ENCODE measurements around the gene PPP1R2C.

PPP1R2C gene

GRCh38 chrX:42778096-42778495 lies at the start of gene PPP1R2C:
Gene PPP1R2C (minus strand): TSS chrX:42778163. CDS start chrX:42778079, 84 bp downstream.
- no peak for DNase-seq (ENCODE audit: low spot score)

DNA sequence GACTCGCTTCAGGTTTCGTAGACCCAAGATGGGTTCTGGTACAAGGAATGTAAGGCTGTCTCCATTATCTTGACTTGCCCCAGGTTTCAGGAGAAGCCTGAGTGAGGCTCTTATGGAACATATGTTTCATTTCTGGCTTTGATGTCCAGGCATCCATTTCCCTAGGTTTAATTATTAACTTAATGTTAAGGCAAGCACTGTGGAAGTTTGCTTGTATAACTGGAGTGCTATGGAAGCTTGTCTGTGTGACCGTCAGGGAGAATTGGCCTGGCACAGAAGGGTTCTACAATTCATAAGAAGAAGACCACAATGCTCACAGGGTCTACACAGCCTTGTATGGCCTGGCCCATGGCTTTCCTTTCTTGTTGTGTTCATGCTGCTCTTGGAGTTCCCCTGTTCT lies 47.2 kb upstream of the PPP1R2C start:
- no peak for DNase-seq (ENCODE audit: low spot score)

DNA sequence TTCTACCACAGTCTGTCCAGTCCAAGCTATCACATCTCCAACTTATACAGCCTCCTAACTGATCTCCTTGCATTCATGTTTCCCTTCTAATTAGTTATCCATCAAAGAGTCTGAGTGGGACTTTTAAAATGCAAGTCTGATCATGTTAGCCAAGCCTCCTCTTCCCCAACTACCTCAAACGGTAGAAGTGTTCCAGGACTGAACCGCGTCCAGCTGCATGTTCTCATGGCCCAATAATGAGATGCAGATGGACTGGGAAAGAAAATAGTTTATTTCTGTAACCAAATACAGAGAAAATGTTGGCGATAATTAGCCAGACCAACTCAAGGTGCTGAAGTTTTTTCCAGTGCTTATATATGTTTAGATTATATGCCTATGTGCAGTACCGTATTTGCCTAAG lies 46.6 kb upstream of the PPP1R2C start:
- DNase-seq (ENCODE audit: low spot score), result no peak

- DNase-seq (ENCODE audit: low spot score), result no peak
Measured at GRCh38 chrX:42823443-42823842, 45.5 kb upstream of the PPP1R2C start.

DNA sequence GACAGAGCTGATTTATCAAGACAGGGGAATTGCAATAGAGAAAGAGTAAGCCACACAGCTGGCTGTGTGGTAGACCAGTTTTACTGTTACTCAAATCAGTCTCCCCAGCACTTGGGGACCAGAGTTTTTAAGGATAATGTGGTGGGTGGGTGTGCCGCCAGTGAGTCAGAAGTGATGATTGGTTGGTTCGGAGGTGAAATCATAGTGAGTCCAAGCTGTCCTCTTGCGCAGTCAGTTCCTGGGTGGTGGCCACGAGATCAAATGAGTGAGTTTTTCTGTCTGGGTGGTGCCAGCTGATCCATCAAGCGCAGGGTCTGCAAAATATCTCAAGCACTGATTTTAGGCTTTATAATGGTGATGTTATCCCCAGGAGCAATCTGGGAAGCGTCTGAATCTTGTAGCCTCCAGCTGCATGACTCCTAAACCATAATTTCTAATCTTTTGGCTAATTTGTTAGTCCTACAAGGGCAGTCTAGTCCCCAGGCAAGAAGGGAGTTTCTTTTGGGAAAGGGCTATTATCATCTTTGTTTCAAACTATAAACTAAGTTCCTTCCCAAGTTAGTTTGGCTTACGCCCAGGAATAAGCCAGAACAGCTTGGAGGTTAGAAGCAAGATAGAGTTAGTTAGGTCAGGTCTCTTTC lies 44.0 kb upstream of the PPP1R2C start:
- no peak for DNase-seq (ENCODE audit: low spot score)

DNA sequence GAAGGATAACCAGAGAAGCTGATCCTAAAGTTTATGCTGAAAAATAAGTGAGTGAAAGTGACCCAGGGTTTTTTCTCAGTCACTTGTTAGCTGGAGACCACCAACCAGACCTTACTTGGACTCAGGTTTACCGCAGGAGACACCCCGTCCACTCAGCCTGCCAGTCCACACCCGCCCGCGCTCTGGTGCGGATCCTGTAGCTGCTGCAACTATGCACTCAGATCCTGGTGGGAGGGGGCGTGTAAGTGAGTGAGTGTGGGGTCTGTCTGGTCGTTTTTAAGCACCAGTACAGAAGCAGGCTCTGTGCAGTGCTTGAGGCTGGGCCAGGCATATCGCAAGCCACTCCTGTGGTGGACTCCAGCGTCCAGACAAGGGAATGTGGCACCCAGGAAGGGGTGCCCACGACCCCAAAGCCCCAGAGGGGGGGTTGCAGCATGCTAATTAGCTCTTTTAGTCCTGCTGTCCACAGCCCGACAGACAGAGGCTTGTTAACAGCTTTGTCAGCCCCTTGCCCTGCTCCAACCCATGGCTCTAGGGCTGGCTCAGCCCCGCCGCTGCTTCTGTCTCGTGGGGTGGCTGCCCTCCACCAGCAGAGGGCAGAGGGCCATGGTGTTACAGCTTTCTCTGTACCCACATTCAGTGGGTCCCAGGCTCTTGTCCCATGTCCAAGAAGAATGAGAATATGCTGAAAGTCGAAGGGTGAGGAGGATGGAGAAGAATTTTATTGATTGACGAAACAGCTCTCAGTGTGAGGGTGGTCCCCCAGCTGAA lies 40.4 kb upstream of the PPP1R2C start:
- no peak for DNase-seq (ENCODE audit: low spot score)

DNA sequence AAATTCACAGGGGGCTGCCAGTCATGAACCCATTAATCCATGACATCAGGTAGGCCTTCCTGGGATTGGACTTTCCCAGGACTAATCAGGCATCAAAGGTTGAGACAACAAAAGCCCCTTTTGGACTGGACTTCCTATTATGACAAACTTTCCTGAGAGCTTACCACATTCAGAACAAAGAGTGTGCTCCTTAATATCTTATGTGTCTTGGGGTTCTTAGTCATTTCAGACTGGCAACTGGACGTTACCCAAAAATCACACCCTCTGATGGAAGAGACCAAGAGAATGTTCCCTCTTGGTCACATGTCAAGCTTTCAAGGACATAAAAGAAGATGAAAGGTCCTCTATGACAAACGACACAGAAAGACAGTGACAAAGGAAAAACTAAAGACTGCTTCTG lies 31.6 kb upstream of the PPP1R2C start:
- no peak for DNase-seq (ENCODE audit: low spot score)

- no peak for DNase-seq (ENCODE audit: low spot score)
Measured at GRCh38 chrX:42807393-42807792, 29.4 kb upstream of the PPP1R2C start.

- no peak for DNase-seq (ENCODE audit: low spot score)
Measured at GRCh38 chrX:42804524-42804923, 26.6 kb upstream of the PPP1R2C start.

GRCh38 chrX:42803320-42803719 lies 25.4 kb upstream of the PPP1R2C start:
- DNase-seq (ENCODE audit: low spot score), result no peak

- DNase-seq (ENCODE audit: low spot score), result peak; percentile 14
Measured at GRCh38 chrX:42797651-42798269, 19.8 kb upstream of the PPP1R2C start.

- DNase-seq (ENCODE audit: low spot score), result no peak
Measured at GRCh38 chrX:42783451-42783850, 5.5 kb upstream of the PPP1R2C start.

DNA sequence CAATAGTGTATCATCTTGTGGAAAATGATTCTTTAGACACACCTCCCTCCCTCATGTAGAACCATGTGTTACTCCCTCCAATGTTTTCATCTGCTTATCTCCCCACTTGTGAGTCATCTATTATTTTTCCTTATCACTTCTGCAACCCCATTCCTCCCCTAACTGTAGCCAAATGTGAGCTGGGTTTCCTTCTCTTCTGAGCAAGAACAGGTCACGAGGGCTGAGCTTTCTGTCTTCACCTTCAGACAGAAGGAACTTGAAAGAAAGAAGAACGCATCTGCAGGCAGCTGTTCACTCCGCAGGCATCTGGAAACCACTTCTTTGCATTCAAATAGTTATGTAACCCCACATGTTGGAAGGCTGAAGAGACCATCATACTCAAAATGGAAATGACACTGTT lies 1.8 kb downstream of the PPP1R2C start:
- DNase-seq (ENCODE audit: low spot score), result no peak

DNA sequence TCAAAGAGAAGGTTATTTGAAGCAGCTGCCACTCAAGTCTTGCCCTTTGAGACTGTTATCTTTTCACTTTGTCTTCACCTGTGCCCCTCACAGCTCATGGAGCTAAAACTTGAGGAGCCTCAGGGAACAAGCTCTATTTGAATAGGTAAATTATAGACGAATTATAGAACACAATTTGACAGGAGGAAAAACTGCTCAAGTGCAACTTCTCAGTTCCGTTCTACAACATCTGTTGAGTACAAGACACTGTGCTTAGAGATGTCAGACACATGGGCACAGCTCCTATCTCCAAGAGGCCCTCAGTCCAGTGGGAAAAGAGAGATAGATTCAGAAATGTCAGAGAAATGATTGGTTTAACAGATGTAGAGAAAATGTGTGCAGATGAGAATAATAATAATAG lies 5.1 kb downstream of the PPP1R2C start:
- DNase-seq (ENCODE audit: low spot score), result no peak

DNA sequence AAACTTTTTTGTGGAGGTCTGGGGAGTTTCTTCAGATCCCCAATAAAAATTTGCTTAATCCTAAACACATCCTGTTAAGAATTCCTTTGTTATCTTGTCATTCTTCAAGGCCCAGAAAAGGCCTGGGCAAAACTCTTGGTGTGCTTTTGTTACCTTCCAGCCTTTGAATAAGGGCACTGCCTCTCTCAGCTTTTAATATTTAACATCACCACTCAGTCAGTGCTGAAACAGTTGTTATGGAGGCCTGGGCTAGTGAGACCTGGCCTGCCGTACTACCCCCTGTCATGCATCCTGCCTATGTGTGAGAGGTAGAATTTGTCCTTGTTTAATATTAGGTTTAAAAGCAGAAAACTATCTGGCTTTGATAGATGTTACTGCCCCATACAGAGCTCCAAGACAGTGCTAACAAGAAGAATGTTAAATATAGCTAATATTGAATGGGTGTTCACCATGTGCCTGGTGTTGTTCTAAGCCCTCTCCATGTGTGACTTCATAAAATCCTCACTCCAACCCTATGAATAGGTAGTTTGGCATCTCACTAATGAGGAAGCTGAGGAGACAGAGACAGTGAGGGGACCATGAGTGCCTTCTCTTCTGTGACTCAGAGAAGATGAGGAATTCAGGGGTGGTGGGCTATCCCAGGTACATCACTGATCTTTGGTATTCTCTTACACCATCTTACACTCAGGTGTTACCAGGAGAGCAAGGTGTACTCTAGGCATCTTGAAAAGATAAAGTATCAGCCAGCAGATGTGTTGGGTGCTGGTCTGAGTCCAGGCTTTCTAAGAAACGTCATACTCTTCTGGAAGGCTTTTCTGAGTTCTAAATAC lies 6.2 kb downstream of the PPP1R2C start:
- DNase-seq (ENCODE audit: low spot score), result no peak

- DNase-seq (ENCODE audit: low spot score), result no peak
Measured at GRCh38 chrX:42770566-42770965, 7.4 kb downstream of the PPP1R2C start.

DNA sequence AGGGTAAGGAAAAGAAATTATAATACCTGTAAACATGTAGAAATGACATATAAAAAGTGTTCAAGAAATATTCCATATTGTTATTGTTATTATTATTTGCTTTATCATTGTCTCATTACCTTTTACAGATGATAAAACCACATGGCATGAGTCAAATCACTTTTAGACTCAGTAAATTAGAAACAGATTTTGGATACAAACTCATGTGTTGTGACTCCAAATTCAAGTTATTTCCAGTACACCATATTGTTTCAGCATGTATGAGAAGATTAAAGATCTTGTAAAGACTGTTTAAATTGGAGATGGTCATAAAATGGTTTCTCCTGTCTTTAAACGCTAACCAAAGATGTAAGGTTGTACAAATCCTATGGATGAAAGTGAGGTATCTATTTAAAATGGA lies 18.1 kb downstream of the PPP1R2C start:
- no peak for DNase-seq (ENCODE audit: low spot score)

DNA sequence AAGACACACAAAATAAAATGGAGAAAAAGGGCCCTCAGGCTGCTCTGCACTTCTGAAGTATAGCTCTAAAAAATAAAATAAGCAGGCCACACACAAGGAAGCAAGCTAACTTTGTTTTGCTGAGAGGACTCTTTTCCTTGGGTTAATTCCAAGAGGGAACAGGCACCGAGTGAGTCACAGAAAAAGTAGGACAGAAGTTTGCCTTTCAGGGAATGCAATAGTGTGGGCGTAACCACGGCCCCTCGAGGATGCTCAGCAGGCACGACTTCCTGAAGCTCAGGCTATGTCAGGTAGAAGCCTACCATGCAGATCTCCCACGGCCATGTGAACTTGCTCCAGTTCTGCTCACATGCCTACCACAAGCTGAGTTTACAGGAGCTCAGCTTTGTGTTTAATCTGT lies 22.1 kb downstream of the PPP1R2C start:
- DNase-seq (ENCODE audit: low spot score), result peak; percentile 84

DNA sequence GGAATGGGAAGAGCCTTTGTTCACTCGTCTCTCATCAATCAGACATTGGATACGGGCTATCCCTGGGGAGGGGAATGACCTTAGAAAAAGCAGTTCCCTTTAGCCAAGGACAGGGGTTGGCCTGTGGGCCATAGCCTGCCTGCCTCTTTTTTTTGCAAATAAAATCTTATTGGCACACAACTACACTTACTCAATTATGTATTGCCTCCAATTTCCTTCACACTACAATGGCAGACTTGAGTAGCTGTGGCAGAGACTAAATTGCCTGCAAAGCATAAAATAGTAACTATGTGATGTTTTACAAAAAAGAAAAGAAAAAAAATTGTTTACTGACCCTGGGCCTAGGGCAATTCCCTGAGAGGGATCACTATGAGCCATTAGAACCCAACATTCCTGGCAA lies 23.4 kb downstream of the PPP1R2C start:
- no peak for DNase-seq (ENCODE audit: low spot score)

- no peak for DNase-seq (ENCODE audit: low spot score)
Measured at GRCh38 chrX:42754115-42754514, 23.8 kb downstream of the PPP1R2C start.

DNA sequence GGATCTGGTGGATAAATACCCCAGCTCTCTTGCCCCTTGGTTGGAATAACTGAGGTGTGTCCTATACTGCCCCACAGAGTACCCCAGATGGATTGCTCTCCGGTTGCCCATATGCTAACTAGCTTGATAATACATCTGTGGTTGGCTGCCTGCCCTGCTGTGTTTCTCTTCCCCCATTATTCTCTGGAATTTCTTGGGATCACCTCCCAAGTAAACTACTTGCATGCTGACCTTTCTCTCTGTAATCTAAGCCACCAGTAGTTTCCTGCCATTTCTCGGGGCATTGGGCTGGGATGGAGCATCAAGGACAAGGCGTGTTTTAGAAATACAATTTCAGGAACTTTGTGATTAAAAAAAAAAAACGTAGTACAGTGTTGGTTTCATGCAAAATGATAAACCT lies 25.2 kb downstream of the PPP1R2C start:
- DNase-seq (ENCODE audit: low spot score), result no peak

GRCh38 chrX:42751573-42751972 lies 26.4 kb downstream of the PPP1R2C start:
- no peak for DNase-seq (ENCODE audit: low spot score)
